Iris pigment epithelial cell (primary cell): Measurements from ENCODE around the gene CENPX.

Experiments
- DNase-seq: peaks from one replicate; pipeline ENCODE4 v3.0.0-alpha.2; 2011; ENCODE audit warnings: low read depth

Gene CENPX

DNA sequence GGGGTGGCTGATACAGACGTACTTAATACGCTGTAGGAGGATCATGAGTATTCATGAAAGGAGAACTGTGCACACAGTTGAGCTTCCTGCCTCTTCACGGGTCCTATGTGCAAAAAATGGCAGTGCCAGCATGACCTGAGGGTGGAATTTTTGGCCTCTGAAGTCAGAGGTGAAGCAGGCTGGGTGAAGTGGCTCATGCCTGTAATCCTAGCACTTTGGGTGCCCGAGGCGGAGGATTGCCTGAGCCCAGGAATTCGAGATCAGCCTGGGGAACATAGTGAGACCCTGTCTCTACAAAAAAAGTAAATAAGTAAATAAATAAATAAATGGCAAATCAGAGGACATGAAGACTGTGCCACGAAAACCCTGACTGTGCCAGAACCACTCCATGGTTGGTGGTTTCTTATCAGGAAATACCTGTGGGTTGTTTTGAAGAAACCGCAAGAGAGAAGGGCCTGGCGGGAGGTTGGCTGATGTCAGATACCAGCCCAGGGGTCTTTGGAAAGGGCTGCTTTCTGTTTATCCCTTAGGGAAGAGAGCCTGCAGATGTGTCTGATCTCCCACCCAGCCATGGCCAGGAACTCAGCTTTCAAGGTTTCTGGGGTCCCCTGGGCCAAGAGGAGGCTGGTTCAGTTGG is 41.9 kb downstream of the CENPX start:
- no peak for DNase-seq

- DNase-seq: no peak
Observed at GRCh38 chr17:81980122-81980521, 42.6 kb downstream of the CENPX start.

- DNase-seq: no peak
Observed at GRCh38 chr17:81978524-81979298, 44.0 kb downstream of the CENPX start.

DNA sequence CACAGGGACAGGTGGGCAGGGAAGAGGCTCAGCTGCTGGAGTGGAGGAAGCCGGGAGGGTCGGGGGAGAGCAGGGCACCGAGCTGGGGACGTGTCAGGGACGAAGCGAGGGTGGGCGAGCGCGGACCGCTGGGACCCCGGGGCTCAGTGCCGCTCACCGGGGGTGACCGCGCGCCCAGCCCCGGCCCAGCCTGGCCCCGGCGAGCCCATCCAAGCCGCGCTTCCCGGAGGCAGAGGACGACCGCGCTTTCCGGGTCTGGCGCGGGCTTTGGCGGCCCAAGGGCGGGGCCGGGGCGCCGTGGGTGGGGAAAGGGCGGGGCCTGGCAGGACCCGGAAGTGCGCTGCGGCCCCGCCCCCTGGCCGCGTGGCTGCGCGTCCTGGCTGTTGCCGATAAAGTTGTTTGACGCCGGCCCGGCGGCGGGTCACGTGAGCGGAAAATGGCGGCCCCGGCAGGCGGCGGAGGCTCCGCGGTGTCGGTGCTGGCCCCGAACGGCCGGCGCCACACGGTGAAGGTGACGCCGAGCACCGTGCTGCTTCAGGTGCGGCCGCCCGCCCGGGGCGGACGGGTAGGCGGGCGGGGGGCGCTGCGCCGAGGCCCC is 45.4 kb downstream of the CENPX start, which contains the start of gene ASPSCR1:
Gene ASPSCR1 (plus strand): TSS at position 419 of the 598 bp plus-strand sequence. CDS start 18 bp downstream, at position 437.
- peak; percentile 91 for DNase-seq

DNA sequence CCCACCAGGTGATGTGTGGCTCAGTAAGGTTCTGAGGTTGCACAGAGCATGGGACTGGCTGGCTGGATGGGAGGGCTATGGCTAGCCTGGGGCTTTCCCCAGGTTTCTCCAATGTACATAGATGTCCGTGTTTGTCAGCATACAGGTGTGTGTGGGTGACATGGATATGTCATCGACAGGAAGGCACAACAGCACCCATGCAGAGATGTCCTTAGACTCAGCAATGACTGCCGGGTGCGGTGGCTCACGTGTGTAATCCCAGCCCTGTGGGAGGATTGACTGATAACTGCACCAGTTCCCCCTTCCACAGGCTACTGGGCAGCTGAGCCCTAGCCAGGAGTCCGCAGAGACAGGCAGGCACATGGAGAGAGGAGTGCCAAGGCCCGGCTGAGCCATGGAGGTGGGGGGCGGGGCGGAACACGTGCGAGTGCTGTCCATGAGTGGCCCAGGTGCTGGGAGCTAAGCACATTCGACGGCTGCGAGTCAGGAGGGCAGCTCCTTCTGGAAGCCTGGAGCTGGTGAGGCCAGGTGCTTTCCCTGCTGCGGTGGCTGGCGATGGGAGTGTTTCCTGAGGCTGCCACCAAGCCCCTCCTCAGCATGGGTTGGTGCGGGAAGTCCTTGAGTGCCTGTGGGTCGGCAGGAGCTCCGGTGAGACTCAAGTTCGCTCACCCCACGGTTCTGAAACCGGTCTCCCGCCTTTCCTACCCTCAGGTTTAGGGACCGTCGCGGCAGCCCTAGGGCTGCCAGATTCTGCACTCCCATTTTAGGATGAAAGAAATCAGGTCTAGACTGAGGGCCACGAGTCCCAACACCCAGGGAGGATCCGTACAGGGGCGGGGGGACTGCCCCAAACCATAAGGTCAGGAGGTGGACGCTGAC is 46.1 kb downstream of the CENPX start:
- DNase-seq: no peak

- DNase-seq: no peak
Observed at GRCh38 chr17:81973432-81973831, 49.2 kb downstream of the CENPX start.

DNA sequence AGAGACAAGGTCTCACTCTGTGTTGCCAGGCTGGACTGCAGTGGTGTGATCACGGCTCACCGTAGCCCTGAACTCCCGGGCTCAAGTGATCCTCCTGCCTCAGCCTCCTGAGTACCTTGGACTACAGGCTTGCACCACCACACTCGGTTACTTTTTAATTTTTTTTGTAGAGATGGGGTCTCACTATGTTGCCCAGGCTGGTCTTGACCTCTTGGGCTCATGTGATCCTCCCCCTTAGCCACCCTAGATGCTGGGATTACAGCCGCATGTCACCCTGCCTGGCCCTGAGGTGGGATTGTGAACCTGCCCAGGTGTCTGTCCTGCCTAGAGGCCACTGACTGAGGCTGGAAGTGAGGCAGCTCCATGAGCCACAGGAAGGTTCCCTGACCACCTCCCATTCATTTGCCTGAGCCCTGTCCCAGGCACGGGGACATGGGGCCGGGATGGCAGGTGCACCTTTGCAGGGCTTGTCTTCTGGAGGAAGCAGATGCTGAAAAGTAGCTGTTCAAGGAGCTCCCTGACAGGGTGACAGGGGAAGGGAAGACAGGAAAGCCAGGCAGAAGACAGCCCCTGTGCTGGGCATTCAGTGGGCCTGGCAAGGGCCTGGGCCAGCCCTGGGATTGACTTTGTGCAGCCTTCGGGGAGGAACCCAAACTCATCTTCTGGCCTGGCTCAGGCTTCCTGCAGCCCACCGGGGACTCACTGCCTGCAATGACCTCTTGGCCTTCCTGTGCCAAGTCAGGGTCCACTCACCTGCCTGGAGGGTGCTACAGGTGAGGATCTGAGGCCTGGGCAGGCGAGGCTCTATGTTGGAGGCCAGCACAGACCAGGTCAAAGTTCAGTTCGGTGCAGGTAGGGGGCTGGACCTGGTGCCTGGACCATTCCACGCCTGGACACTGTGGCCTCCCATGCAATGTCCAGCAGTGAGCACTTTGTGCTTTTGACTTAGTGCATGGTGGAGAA is 53.5 kb downstream of the CENPX start:
- no peak for DNase-seq
